HEK293 (cell line): ENCODE measurements around the gene MTR.

Experiments
- ATF2 ChIP-seq: fragments of 450-650 bp; formaldehyde crosslinking; IDR thresholded peaks from 2 replicates; pipeline ENCODE4 v1.5.1; 2016; ENCODE audit warnings: missing biosample characterization, missing genetic modification characterization, low read depth
- GLIS1 ChIP-seq: fragments of 450-650 bp; formaldehyde crosslinking; IDR thresholded peaks from 2 replicates; pipeline ENCODE4 v1.5.1; 2016; ENCODE audit warnings: missing biosample characterization, missing genetic modification characterization
- PRDM6 ChIP-seq: fragments of 450-650 bp; formaldehyde crosslinking; IDR thresholded peaks from 2 replicates; pipeline ENCODE4 v1.5.1; 2017; ENCODE audit warnings: missing biosample characterization, missing genetic modification characterization
- SP2 ChIP-seq: fragments of 450-650 bp; formaldehyde crosslinking; IDR thresholded peaks from 2 replicates; pipeline ENCODE4 v1.5.1; 2016; ENCODE audit warnings: missing biosample characterization, missing genetic modification characterization
- ZBTB1 ChIP-seq: fragments of 450-650 bp; formaldehyde crosslinking; IDR thresholded peaks from 2 replicates; pipeline ENCODE4 v1.5.1; 2016; ENCODE audit warnings: missing biosample characterization, missing genetic modification characterization
- ZBTB17 ChIP-seq: fragments of 450-650 bp; formaldehyde crosslinking; IDR thresholded peaks from 2 replicates; pipeline ENCODE4 v1.5.1; 2016; ENCODE audit warnings: missing biosample characterization, missing genetic modification characterization
- ZFHX2 ChIP-seq: fragments of 450-650 bp; formaldehyde crosslinking; conservative IDR thresholded peaks from 2 replicates; pipeline ENCODE4 v1.5.1; 2016; ENCODE audit warnings: missing biosample characterization, missing genetic modification characterization
- ZFP37 ChIP-seq: fragments of 450-650 bp; formaldehyde crosslinking; IDR thresholded peaks from 2 replicates; pipeline ENCODE4 v1.5.1; 2016; ENCODE audit warnings: missing biosample characterization, missing genetic modification characterization
- ZFP69B ChIP-seq: fragments of 450-650 bp; formaldehyde crosslinking; IDR thresholded peaks from 2 replicates; pipeline ENCODE4 v1.5.1; 2016; ENCODE audit warnings: missing biosample characterization, missing genetic modification characterization
- ZNF138 ChIP-seq: fragments of 450-650 bp; formaldehyde crosslinking; IDR thresholded peaks from 2 replicates; pipeline ENCODE4 v1.5.1; 2016; ENCODE audit warnings: missing biosample characterization, missing genetic modification characterization, borderline replicate concordance
- ZNF157 ChIP-seq: fragments of 450-650 bp; formaldehyde crosslinking; IDR thresholded peaks from 2 replicates; pipeline ENCODE4 v1.5.1; 2016; ENCODE audit warnings: missing biosample characterization, missing genetic modification characterization
- ZNF16 ChIP-seq: fragments of 450-650 bp; formaldehyde crosslinking; IDR thresholded peaks from 2 replicates; pipeline ENCODE4 v1.5.1; 2016; ENCODE audit warnings: low read depth, missing biosample characterization, missing genetic modification characterization
- ZNF169 ChIP-seq: fragments of 450-650 bp; formaldehyde crosslinking; IDR thresholded peaks from 2 replicates; pipeline ENCODE4 v1.5.1; 2016; ENCODE audit warnings: missing biosample characterization, missing genetic modification characterization
- ZNF184 ChIP-seq: fragments of 450-650 bp; IDR thresholded peaks from 2 replicates; pipeline ENCODE4 v1.5.1; 2018; ENCODE audit warnings: missing biosample characterization, mild to moderate bottlenecking, missing genetic modification characterization
- ZNF221 ChIP-seq: fragments of 450-650 bp; formaldehyde crosslinking; IDR thresholded peaks from 2 replicates; pipeline ENCODE4 v1.5.1; 2017; ENCODE audit warnings: missing biosample characterization, missing genetic modification characterization, borderline replicate concordance
- ZNF302 ChIP-seq: fragments of 450-650 bp; formaldehyde crosslinking; IDR thresholded peaks from 2 replicates; pipeline ENCODE4 v1.5.1; 2016; ENCODE audit warnings: missing biosample characterization, missing genetic modification characterization, low read depth
- ZNF391 ChIP-seq: fragments of 450-650 bp; formaldehyde crosslinking; IDR thresholded peaks from 2 replicates; pipeline ENCODE4 v1.5.1; 2016; ENCODE audit warnings: low read depth, missing biosample characterization, missing genetic modification characterization, borderline replicate concordance
- ZNF398 ChIP-seq: fragments of 450-650 bp; formaldehyde crosslinking; IDR thresholded peaks from 2 replicates; pipeline ENCODE4 v1.5.1; 2017; ENCODE audit warnings: missing biosample characterization, missing genetic modification characterization
- ZNF423 ChIP-seq: fragments of 450-650 bp; formaldehyde crosslinking; IDR thresholded peaks from 2 replicates; pipeline ENCODE4 v1.5.1; 2016; ENCODE audit warnings: missing biosample characterization, missing genetic modification characterization
- ZNF426 ChIP-seq: fragments of 450-650 bp; formaldehyde crosslinking; IDR thresholded peaks from 2 replicates; pipeline ENCODE4 v1.5.1; 2017; ENCODE audit warnings: missing biosample characterization, missing genetic modification characterization, mild to moderate bottlenecking, inconsistent platforms, moderate library complexity
- ZNF518A ChIP-seq: fragments of 450-650 bp; formaldehyde crosslinking; conservative IDR thresholded peaks from 2 replicates; pipeline ENCODE4 v1.5.1; 2016; ENCODE audit warnings: low read depth, missing biosample characterization, missing genetic modification characterization
- ZNF670 ChIP-seq: fragments of 450-650 bp; formaldehyde crosslinking; IDR thresholded peaks from 2 replicates; pipeline ENCODE4 v1.5.1; 2016; ENCODE audit warnings: missing biosample characterization, missing genetic modification characterization, low read depth
- ZNF707 ChIP-seq: fragments of 450-650 bp; formaldehyde crosslinking; IDR thresholded peaks from 2 replicates; pipeline ENCODE4 v1.5.1; 2016; ENCODE audit warnings: missing biosample characterization, missing genetic modification characterization
- ZSCAN16 ChIP-seq: fragments of 450-650 bp; formaldehyde crosslinking; IDR thresholded peaks from 2 replicates; pipeline ENCODE4 v1.5.1; 2016; ENCODE audit warnings: missing biosample characterization, missing genetic modification characterization
- ZSCAN4 ChIP-seq: fragments of 450-650 bp; formaldehyde crosslinking; IDR thresholded peaks from 2 replicates; pipeline ENCODE4 v1.5.1; 2017; ENCODE audit warnings: missing biosample characterization, missing genetic modification characterization
- TF ChIP-seq, protein P1 (sequence below): fragments of 450-650 bp; formaldehyde crosslinking; IDR thresholded peaks from 2 replicates; pipeline ENCODE4 v1.5.1; 2016; ENCODE audit warnings: missing biosample characterization, missing genetic modification characterization

Gene MTR

GRCh38 chr1:236795035-236795756 lies at the start of gene MTR (continued):
- TF ChIP-seq, protein P1, sequence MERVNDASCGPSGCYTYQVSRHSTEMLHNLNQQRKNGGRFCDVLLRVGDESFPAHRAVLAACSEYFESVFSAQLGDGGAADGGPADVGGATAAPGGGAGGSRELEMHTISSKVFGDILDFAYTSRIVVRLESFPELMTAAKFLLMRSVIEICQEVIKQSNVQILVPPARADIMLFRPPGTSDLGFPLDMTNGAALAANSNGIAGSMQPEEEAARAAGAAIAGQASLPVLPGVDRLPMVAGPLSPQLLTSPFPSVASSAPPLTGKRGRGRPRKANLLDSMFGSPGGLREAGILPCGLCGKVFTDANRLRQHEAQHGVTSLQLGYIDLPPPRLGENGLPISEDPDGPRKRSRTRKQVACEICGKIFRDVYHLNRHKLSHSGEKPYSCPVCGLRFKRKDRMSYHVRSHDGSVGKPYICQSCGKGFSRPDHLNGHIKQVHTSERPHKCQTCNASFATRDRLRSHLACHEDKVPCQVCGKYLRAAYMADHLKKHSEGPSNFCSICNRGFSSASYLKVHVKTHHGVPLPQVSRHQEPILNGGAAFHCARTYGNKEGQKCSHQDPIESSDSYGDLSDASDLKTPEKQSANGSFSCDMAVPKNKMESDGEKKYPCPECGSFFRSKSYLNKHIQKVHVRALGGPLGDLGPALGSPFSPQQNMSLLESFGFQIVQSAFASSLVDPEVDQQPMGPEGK (tag by site-specific recombination), result peak; percentile 34; the same call in 1 of the 2 replicates
- peak; percentile 96 for TF ChIP-seq ZFP37 (tag by site-specific recombination)
- no peak for TF ChIP-seq ZNF157
- TF ChIP-seq ZNF138 (tag by site-specific recombination), result no peak
- TF ChIP-seq ZNF426 (tag by site-specific recombination), result no peak
- no peak for TF ChIP-seq ZNF670 (tag by site-specific recombination)
- TF ChIP-seq ZNF707 (tag by site-specific recombination), result no peak
- peak; percentile 92 for TF ChIP-seq SP2
- peak; percentile 65; the same call in 1 of the 2 replicates for TF ChIP-seq ZNF169 (tag by site-specific recombination)
- no peak for TF ChIP-seq ZNF221 (tag by site-specific recombination)
- no peak for TF ChIP-seq ZNF184 (tag by site-specific recombination)
- peak; percentile 69; the same call in 1 of the 2 replicates for TF ChIP-seq ZFP69B (tag by site-specific recombination)
- 0 out of 2 replicates have a peak, but pooled peaks have one; percentile 11 for TF ChIP-seq GLIS1
- peak; percentile 99 for TF ChIP-seq ZBTB17
- 0 out of 2 replicates have a peak, but pooled peaks have one; percentile 60 for TF ChIP-seq ZNF423 (tag by site-specific recombination)
- peak; percentile 43; the same call in 1 of the 2 replicates for TF ChIP-seq ZFHX2 (tag by site-specific recombination)
- TF ChIP-seq ZBTB1, result peak; percentile 10; the same call in 1 of the 2 replicates
- peak; percentile 21; the same call in 1 of the 2 replicates for TF ChIP-seq ZSCAN4 (tag by site-specific recombination)
- TF ChIP-seq PRDM6 (tag by site-specific recombination), result no peak
- peak; percentile 100 for TF ChIP-seq ZNF518A
- no peak for TF ChIP-seq ZNF302 (tag by site-specific recombination)
- peak; percentile 62 for TF ChIP-seq ZSCAN16 (tag by site-specific recombination)
- peak; percentile 21; the same call in 1 of the 2 replicates for TF ChIP-seq ZNF398 (tag by site-specific recombination)
- no peak for TF ChIP-seq ZNF16 (tag by site-specific recombination)
- no peak for TF ChIP-seq ATF2 (tag by site-specific recombination)
- peak; percentile 61; the same call in 1 of the 2 replicates for TF ChIP-seq ZNF391 (tag by site-specific recombination)
